Activated T-helper 1 cell treated with anti-CD3 and anti-CD28 coated beads, Interleukin-12 subunit alpha, Interleukin-12 subunit beta, Interleukin-2, Interleukin-4 antibody, amounts not matched to agents 30 ng/mL and 10 ng/mL and 1 ng/mL, durations not matched to agents 14 hours and 24 hours and 36 hours (primary cell): ENCODE data around the gene TMEM35A. TPM values are rescaled to one million over a fixed set of nuclear protein-coding genes. Genes with fewer than 3 reads are reported as not detected.
"Not testable (repeated sequence)": the region's sequence is repeated elsewhere in the genome, so short reads cannot be mapped to it uniquely, and the experiment has no call there.

Experiments
- DNase-seq: peaks from one replicate; pipeline ENCODE4 v3.0.0; 2021; ENCODE audit warnings: low spot score
- H3K27ac Mint-ChIP-seq: one replicate; pipeline ENCODE4 v1.8.0; 2021; ENCODE audit warnings: mild to moderate bottlenecking, mixed read lengths
- H3K27me3 Mint-ChIP-seq: one replicate; pipeline ENCODE4 v1.8.0; 2022; ENCODE audit warnings: mild to moderate bottlenecking, moderate library complexity, mixed read lengths; ENCODE audit not compliant: insufficient read depth
- H3K36me3 Mint-ChIP-seq: one replicate; pipeline ENCODE4 v1.8.0; 2021; ENCODE audit warnings: low read depth, mixed read lengths
- H3K4me1 Mint-ChIP-seq: one replicate; pipeline ENCODE4 v1.8.0; 2021; ENCODE audit warnings: low read depth, mixed read lengths
- H3K4me3 Mint-ChIP-seq: one replicate; pipeline ENCODE4 v1.8.0; 2021; ENCODE audit warnings: mild to moderate bottlenecking, moderate library complexity, mixed read lengths
- H3K9me3 Mint-ChIP-seq: one replicate; pipeline ENCODE4 v1.8.0; 2021; ENCODE audit warnings: mixed read lengths
- intact Hi-C: fragments of 100-400 bp; cut with micrococcal nuclease; formaldehyde crosslinking; loops from one replicate; pipeline ENCODE4 v1.15.1; 2024
- total RNA-seq: library from RNA; stranded (reverse); gene quantifications from 2 replicates; pipeline ENCODE4 v1.2.3, GENCODE V29; 2022

The TMEM35A gene, protein sequence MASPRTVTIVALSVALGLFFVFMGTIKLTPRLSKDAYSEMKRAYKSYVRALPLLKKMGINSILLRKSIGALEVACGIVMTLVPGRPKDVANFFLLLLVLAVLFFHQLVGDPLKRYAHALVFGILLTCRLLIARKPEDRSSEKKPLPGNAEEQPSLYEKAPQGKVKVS
- not detected in 2 replicates for total RNA-seq

GRCh38 chrX:101078716-101079598 lies at the start of gene TMEM35A:
TMEM35A (plus strand) TSS chrX:101078879; CDS start chrX:101079003, 124 bp downstream.
- Mint-ChIP-seq H3K9me3 (no peaks in the 10 kb centered on the region), H3K27ac (no peak within 1 kb of the TSS), H3K27me3 (peaks cover 15% of the 10 kb centered on the region), H3K36me3 (no peaks in the 10 kb centered on the region), H3K4me3 (no peak within 1 kb of the TSS), H3K4me1 (no peaks in the 10 kb centered on the region)
- no peak for DNase-seq
- intact Hi-C loops: no loop called here

DNA sequence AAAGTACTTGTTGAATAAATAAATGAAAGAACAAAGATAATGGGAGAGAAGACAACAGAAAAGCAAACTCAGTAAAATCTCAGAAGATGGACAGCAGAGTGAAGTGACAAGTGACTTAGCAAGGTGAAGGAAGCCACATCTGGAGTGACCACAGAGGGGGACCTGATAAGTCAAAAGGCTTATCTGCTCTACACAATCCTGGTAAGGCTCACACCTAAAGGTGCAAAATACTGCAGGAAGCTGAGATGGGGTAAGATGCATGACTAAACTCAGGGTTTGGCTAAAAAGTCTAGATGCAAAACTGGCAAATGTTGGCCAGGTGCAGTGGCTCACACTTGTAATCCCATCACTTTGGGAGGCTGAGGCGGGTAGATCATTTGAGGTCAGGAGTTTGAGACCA lies 49.0 kb upstream of the TMEM35A start:
- H3K27me3 Mint-ChIP-seq: no peaks in the 10 kb centered on the region
- intact Hi-C loops: no loop called here
- H3K4me1 Mint-ChIP-seq: peaks cover 14% of the 10 kb centered on the region
- DNase-seq: no peak
- no peak overlapping the region for H3K27ac Mint-ChIP-seq
- H3K36me3 Mint-ChIP-seq: peaks cover 35% of the 10 kb centered on the region
- no peaks in the 10 kb centered on the region for H3K9me3 Mint-ChIP-seq
- no peak overlapping the region for H3K4me3 Mint-ChIP-seq

DNA sequence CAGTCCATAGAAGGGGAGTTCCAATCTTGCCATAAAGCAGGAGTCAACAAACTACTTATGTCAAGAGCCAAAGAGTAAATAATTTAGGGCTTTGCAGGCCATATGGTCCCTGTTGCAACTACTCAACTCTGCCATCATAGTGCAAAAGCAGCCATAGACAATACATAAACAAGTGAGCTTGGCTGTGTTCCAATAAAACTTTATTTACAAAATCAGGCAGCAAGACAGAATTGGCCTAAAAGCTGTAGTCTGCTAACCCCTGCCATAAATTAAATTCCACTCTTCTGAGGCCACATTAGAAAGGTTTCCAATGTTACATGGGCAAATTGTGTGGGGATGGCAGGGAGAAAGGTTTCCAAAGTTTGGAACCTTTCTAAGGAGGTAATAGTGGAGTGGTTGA lies 41.4 kb upstream of the TMEM35A start:
- H3K9me3 Mint-ChIP-seq: no peaks in the 10 kb centered on the region
- H3K4me3 Mint-ChIP-seq: no peak overlapping the region
- no peak overlapping the region for H3K27ac Mint-ChIP-seq
- H3K4me1 Mint-ChIP-seq: no peaks in the 10 kb centered on the region
- H3K27me3 Mint-ChIP-seq: no peaks in the 10 kb centered on the region
- peaks cover 19% of the 10 kb centered on the region for H3K36me3 Mint-ChIP-seq
- intact Hi-C loops: no loop called here
- no peak for DNase-seq

- no peaks in the 10 kb centered on the region for H3K4me1 Mint-ChIP-seq
- H3K27ac Mint-ChIP-seq: no peak overlapping the region
- H3K27me3 Mint-ChIP-seq: no peaks in the 10 kb centered on the region
- intact Hi-C loops: loop anchor here (10.0 kb wide), 1 partner anchor 245 kb away; no protein-coding TSS in a partner anchor
- no peaks in the 10 kb centered on the region for H3K9me3 Mint-ChIP-seq
- no peak for DNase-seq
- H3K36me3 Mint-ChIP-seq: peaks cover 17% of the 10 kb centered on the region
- no peak overlapping the region for H3K4me3 Mint-ChIP-seq
Observed at GRCh38 chrX:101040197-101040596, 38.5 kb upstream of the TMEM35A start.

- H3K4me1 Mint-ChIP-seq: peaks cover 17% of the 10 kb centered on the region
- intact Hi-C loops: loop anchor here (1.0 to 5.0 kb wide), 6 partner anchors 56 to 356 kb away; partner anchors contain the start of genes CSTF2, GLA, HNRNPH2 and RPL36A
- no peak for DNase-seq
- peak overlapping the region; percentile 93 for H3K27ac Mint-ChIP-seq
- H3K36me3 Mint-ChIP-seq: peaks cover 9% of the 10 kb centered on the region
- no peaks in the 10 kb centered on the region for H3K27me3 Mint-ChIP-seq
- no peaks in the 10 kb centered on the region for H3K9me3 Mint-ChIP-seq
- H3K4me3 Mint-ChIP-seq: peak overlapping the region; percentile 88
Observed at GRCh38 chrX:101051153-101051548, 27.5 kb upstream of the TMEM35A start.

DNA sequence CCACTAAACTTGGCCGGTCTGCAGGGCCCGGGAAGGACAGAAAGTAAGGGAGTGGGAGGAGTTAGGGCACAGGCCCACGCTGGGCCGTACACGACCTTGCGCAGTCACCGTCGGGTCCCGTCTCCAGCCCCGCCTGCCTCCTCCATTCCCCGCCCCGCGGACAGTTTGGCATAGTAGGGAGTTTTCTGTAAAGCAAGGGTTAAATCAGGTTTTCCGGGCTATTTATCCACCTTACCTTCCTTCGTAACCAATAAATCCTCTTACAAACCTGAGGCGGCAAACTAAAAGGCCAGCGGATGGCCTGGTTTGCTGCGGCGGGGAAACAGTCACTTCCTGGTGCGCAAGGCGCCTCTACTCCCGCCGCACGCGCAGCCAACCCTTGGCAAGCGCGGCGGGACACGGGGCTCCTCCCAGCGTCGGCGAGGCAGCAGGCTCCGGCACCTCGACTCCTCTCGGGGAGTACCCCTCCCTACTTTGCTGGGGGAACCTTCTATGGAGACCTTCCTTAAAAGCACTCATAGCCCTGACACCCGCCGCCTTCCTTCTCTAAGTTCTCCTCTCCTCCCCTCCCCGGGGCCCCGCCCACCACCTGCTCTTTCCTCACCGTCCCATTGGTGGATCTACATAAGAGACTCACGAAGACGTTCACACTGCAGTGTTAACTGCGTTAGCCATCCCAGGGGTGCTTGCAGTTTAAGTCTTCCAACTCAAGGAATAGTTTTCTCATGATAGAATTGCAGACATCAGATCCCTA lies 27.0 kb upstream of the TMEM35A start, which contains the start of gene TRMT2B:
Gene TRMT2B (minus strand): TSS at position 563 of the 754 bp plus-strand sequence. CDS start 9,822 bp downstream, outside the sequence.
- H3K4me1 Mint-ChIP-seq: peaks cover 17% of the 10 kb centered on the region
- peak within 1 kb of the TSS; percentile 88 for H3K4me3 Mint-ChIP-seq
- intact Hi-C loops: loop anchor here (1.0 to 5.0 kb wide), 7 partner anchors 46 to 356 kb away; partner anchors contain the start of genes CSTF2, GLA, HNRNPH2 and RPL36A
- H3K36me3 Mint-ChIP-seq: peaks cover 9% of the 10 kb centered on the region
- no peaks in the 10 kb centered on the region for H3K27me3 Mint-ChIP-seq
- DNase-seq: peak; percentile 72
- peak within 1 kb of the TSS; percentile 93 for H3K27ac Mint-ChIP-seq
- H3K9me3 Mint-ChIP-seq: no peaks in the 10 kb centered on the region

DNA sequence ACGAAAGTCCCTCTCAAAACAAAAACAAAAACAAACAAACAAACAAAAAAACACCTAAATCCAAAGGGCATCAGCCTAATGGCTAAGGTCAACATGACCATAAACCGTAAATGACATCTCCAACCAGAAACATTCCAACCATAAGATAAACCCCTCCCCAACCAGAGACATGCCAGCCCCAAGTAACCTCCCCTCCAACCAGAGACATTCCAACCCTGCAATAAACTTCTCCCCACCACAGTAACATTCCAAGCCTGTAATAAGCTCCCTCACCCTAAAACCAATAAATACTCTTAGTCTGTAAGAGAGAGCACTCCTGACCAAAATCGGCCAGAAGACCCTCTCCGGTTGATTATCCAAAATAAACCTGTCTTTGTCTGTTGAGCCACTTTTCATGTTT lies 22.1 kb upstream of the TMEM35A start:
- H3K4me3 Mint-ChIP-seq, intact Hi-C loops, H3K9me3 Mint-ChIP-seq, H3K27me3 Mint-ChIP-seq, DNase-seq, H3K36me3 Mint-ChIP-seq: not testable (repeated sequence)
- Mint-ChIP-seq H3K4me1 (peaks cover 11% of the 10 kb centered on the region), H3K27ac (peak overlapping the region; percentile 51)

DNA sequence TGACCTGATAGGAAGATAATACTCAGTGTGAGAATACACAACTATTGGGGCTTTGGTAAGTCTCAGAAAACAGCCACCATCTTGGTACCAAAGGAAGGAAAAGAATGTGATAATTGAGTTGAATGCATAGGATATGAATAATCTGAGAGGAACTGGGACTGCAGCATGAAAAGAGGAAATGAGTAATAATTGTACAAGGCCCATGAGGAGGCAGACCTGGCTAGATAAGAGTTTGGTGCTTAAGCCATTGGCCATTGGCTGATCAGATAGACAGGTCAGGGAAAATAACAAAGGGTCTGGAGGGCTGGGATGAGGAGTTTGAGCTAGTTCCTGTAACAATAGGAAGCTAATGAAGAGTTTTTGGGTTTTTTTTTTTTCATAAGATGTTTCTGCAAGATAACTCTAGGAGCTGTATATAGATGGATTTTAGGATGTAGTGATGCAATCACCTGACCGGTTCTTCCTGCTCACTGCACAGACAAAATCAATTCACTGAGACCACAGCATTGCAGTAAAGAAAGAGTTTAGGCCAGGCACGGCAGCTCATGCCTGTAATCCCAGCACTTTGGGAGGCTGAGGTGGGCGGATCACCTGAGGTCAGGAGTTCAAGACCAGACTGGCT lies 21.5 kb upstream of the TMEM35A start:
- H3K27ac Mint-ChIP-seq: no peak overlapping the region
- intact Hi-C loops: no loop called here

GRCh38 chrX:101062176-101062575 lies 16.5 kb upstream of the TMEM35A start:
- Mint-ChIP-seq H3K4me1 (peaks cover 2% of the 10 kb centered on the region), H3K36me3 (no peaks in the 10 kb centered on the region), H3K27ac (no peak overlapping the region), H3K9me3 (peaks cover under 1% of the 10 kb centered on the region), H3K27me3 (peaks cover 2% of the 10 kb centered on the region), H3K4me3 (no peak overlapping the region)
- DNase-seq: no peak
- intact Hi-C loops: no loop called here

More for the DNA sequence above, 21.5 kb upstream of the TMEM35A start:
- no peaks in the 10 kb centered on the region for H3K36me3 Mint-ChIP-seq
- no peak overlapping the region for H3K4me3 Mint-ChIP-seq
- no peaks in the 10 kb centered on the region for H3K27me3 Mint-ChIP-seq
- H3K9me3 Mint-ChIP-seq: peaks cover 5% of the 10 kb centered on the region
- peaks cover 9% of the 10 kb centered on the region for H3K4me1 Mint-ChIP-seq
- no peak for DNase-seq

DNA sequence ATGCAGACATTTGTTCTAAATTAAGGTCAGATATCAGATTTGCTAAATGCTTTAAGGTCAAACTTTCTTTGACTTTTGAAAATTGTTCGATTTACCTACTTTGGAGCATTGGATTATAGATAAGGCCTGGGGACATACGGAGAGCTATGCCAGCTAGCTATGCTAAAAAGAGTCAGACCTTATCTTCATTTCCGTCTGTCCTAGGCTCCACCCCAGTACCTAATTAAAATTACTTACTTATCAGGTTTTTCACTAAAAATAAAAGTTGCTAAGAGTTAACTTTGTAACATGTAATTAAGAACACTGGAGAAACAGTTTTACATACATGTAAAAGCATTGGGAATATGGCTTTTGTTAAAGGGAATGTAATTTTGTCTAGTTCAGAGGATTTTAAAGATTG lies 7.1 kb upstream of the TMEM35A start:
- no peaks in the 10 kb centered on the region for H3K9me3 Mint-ChIP-seq
- no peaks in the 10 kb centered on the region for H3K4me1 Mint-ChIP-seq
- no peaks in the 10 kb centered on the region for H3K36me3 Mint-ChIP-seq
- no peak for DNase-seq
- no peak overlapping the region for H3K4me3 Mint-ChIP-seq
- H3K27me3 Mint-ChIP-seq: no peaks in the 10 kb centered on the region
- intact Hi-C loops: no loop called here
- no peak overlapping the region for H3K27ac Mint-ChIP-seq

- Mint-ChIP-seq H3K27me3 (peaks cover 15% of the 10 kb centered on the region), H3K9me3 (no peaks in the 10 kb centered on the region), H3K4me1 (no peaks in the 10 kb centered on the region), H3K4me3 (no peak overlapping the region), H3K27ac (no peak overlapping the region), H3K36me3 (no peaks in the 10 kb centered on the region)
- intact Hi-C loops: no loop called here
- no peak for DNase-seq
Observed at GRCh38 chrX:101079736-101080270, 1.1 kb downstream of the TMEM35A start.
